ENCODE results near the gene PCGF1.

Gene PCGF1

DNA sequence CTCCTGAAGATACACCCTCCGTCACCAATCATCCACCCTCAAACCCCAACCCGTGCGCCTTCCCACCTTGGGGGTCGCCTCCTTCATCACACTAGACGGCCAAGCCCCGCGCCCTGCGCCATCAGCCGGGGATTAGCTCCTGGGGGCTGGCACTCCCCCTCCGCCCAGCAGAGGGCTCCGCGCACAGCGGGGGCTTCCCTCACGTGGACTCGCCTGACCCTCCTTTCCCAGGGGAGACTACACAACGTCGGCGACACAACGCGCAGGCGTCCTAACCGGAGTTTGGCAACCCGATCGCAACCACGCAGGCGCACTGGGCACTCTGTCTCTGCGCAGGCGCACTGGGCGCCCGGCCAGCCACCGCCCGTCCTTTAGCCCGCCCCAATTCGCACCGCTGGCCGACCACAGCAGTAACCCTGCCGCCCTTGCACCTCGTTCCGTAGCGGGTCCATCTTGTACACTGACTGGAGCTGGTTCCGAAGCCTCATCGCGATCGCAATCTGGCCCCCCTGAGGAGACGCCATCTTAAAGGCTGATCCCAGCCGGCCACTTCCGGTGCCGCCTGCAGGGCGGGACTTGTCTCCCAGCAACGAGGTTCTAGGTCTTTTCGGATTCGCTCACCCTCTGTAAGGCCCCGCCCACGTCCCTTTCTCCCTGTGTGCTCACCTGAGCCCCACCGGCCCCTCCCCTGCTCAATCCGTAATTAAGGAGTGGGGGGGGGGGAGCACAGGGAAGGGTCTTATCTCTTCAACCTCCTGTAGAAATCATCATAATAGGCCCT lies at the start of gene PCGF1:
Gene PCGF1 (minus strand): TSS at position 551 of the 781 bp plus-strand sequence. CDS start 27 bp downstream, at position 524.
- peaks cover 43% of the 10 kb centered on the region for H3K27me3 Mint-ChIP-seq (ENCODE audit: low read depth)
- peaks cover 50% of the 10 kb centered on the region for H3K4me1 Mint-ChIP-seq (ENCODE audit: low read depth)
- H3K27ac Mint-ChIP-seq = peak within 1 kb of the TSS; percentile 100

DNA sequence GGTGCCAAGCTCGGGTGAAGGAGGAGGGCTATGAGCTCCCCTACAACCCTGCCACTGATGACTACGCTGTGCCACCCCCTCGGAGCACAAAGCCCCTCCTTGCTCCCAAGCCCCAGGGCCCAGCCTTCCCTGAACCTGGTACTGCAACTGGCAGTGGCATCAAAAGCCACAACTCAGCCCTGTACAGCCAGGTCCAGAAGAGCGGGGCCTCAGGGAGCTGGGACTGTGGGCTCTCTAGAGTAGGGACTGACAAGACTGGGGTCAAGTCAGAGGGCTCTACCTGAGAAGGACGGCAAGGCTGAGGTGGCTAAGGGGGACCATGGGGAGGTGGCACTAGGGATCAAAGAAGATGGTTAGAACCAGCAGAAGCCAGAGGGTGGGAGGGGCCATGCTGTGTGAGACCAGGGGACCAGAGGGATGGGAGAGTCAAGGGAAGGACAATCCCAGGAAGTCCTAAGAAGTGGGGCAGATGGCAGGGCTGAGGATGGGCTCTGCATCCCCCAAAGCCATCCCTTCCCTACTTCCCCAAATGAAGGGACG lies 49.4 kb upstream of the PCGF1 start:
- peaks cover 28% of the 10 kb centered on the region for H3K4me1 Mint-ChIP-seq (ENCODE audit: low read depth)
- peaks cover 11% of the 10 kb centered on the region for H3K36me3 Mint-ChIP-seq (ENCODE audit: low read depth)
- no peak overlapping the region for H3K27ac Mint-ChIP-seq
- H3K27me3 Mint-ChIP-seq (ENCODE audit: low read depth) = no peaks in the 10 kb centered on the region
- no peaks in the 10 kb centered on the region for H3K9me3 Mint-ChIP-seq
- no peak overlapping the region for H3K4me3 Mint-ChIP-seq

More for the DNA sequence above, at the start of gene PCGF1:
- Mint-ChIP-seq H3K9me3 (no peaks in the 10 kb centered on the region), H3K36me3 (ENCODE audit: low read depth) (peaks cover 27% of the 10 kb centered on the region), H3K4me3 (peak within 1 kb of the TSS; percentile 99)

DNA sequence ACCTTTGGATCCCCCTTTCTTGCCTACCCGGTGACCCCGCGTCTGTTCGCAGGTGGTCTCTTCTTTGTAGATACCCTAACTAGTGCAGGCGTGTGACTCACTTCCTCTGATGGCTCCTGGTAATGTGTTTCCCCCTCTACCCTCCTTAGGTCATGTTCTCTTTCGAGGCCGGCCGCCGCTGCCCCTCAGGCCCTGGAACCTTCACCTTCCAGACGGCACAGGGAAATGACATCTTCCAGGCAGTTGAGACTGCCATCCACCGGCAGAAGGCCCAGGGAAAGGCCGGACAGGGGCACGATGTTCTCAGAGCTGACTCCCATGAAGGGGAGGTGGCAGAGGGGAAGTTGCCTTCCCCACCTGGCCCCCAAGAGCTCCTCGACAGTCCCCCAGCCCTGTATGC lies 48.7 kb upstream of the PCGF1 start:
- Mint-ChIP-seq H3K4me3 (peak overlapping the region; percentile 96), H3K27ac (no peak overlapping the region), H3K36me3 (ENCODE audit: low read depth) (peaks cover 11% of the 10 kb centered on the region), H3K4me1 (ENCODE audit: low read depth) (peaks cover 29% of the 10 kb centered on the region), H3K27me3 (ENCODE audit: low read depth) (peaks cover 4% of the 10 kb centered on the region), H3K9me3 (no peaks in the 10 kb centered on the region)

DNA sequence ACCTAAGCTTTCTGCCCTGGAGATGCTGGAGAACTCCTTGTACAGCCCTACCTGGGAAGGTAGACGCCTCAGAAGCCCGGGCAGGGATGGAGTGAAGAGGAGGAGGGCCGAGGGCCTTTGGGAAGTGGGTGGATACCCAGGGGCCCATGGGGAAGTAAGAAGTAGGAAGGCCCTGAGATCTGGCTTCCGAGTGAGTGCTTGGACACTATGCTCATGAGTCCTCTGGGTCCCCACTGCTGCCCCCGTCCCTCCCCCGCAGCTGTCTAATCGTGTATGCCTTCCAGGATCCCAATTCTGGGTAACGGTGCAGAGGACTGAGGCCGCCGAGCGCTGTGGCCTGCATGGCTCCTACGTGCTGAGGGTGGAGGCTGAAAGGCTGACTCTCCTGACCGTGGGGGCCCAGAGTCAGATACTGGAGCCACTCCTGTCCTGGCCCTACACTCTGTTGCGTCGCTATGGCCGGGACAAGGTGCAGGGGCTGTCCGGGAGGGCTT lies 48.2 kb upstream of the PCGF1 start:
- peak overlapping the region; percentile 96 for H3K4me3 Mint-ChIP-seq
- peaks cover 11% of the 10 kb centered on the region for H3K36me3 Mint-ChIP-seq (ENCODE audit: low read depth)
- H3K9me3 Mint-ChIP-seq = no peaks in the 10 kb centered on the region
- peaks cover 29% of the 10 kb centered on the region for H3K4me1 Mint-ChIP-seq (ENCODE audit: low read depth)
- no peak overlapping the region for H3K27ac Mint-ChIP-seq
- peaks cover 6% of the 10 kb centered on the region for H3K27me3 Mint-ChIP-seq (ENCODE audit: low read depth)

DNA sequence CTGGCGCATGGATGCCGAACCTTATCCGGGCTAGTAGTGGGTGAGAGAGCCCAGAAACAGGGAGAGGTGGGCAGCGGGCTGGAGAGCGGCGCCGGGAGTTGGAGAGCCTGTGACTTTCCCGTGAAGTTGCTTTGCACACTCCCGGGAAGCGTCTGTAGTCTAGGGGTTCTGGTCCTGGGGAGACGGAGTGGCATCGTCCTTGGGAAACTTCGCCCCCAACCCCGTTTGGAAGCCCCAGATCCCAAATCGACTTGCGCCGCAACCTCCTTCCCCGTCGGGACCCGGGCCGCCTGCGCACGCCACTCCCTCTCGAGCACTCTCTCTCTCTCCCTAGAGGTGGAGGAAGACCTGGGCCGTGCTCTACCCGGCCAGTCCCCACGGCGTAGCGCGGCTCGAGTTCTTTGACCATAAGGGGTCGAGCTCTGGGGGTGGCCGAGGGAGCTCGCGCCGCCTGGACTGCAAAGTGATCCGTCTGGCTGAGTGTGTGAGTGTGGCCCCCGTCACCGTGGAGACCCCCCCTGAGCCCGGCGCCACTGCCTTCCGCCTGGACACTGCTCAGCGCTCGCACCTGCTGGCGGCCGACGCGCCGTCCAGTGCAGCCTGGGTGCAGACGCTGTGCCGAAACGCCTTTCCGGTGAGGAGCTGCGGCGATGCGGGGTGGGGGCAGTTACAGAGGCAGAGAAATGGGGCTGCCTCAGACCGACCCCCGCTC lies 47.5 kb upstream of the PCGF1 start:
- H3K36me3 Mint-ChIP-seq (ENCODE audit: low read depth) = peaks cover 11% of the 10 kb centered on the region

DNA sequence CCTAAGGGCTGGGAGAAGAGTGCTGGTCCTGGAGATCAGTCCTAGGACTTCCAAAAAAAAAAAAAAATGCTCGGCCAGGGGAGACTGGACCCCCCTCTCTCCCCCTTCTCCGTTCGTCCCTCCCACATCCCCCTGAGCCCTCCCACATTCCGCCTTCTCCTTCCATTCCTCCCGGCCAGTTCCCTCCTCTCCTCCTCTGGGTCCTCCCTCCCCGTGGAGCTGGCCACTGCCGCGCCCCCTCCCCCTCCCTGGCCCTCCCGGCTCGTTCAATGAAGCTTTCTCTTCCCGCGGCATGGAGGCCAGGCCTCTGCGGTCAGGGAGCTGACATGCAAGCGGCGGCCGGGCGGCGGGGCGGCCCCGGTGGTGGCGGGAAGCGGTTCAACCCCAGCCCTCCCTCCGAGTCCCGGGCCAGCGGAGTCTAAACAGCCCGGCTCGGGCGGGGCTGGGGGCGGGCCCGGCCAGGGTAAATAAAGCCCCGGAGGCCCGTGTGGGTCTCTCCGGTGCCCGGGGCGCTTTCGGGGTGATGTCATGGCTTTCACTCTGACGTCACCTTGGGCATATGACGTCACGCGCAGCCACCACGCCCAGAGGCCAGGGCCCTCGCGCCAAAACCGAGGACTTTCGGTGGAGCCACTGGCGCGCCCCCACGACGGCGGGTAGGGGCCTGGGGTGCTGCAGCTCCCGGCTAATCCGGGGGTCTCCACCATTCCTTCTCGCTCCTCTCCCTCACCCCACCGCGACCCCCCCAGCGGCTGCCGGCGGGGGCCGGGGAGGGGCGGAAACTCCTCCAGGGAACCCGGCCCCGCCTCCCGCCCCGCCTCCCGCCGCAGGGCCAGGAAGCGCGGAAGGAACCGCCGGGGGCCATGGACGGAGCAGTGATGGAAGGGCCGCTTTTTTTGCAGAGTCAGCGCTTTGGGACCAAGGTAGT lies 46.7 kb upstream of the PCGF1 start, which contains the start of the genes DOK1 and LOXL3:
Gene DOK1 (plus strand): TSS at position 829 of the 928 bp plus-strand sequence. CDS start 35 bp downstream, at position 864.
Gene LOXL3 (minus strand): TSS at position 51 of the 928 bp plus-strand sequence. CDS start 1,308 bp downstream, outside the sequence.
- peak within 1 kb of the TSS; percentile 96 for H3K4me3 Mint-ChIP-seq
- peak within 1 kb of the TSS; percentile 94 for H3K27ac Mint-ChIP-seq
- H3K4me1 Mint-ChIP-seq (ENCODE audit: low read depth) = peaks cover 23% of the 10 kb centered on the region
- H3K9me3 Mint-ChIP-seq = no peaks in the 10 kb centered on the region
- peaks cover 11% of the 10 kb centered on the region for H3K36me3 Mint-ChIP-seq (ENCODE audit: low read depth)
- peaks cover 14% of the 10 kb centered on the region for H3K27me3 Mint-ChIP-seq (ENCODE audit: low read depth)

More for the DNA sequence above, 47.5 kb upstream of the PCGF1 start:
- Mint-ChIP-seq H3K27ac (peak overlapping the region; percentile 94), H3K4me1 (ENCODE audit: low read depth) (peaks cover 24% of the 10 kb centered on the region), H3K9me3 (no peaks in the 10 kb centered on the region), H3K4me3 (peak overlapping the region; percentile 96), H3K27me3 (ENCODE audit: low read depth) (peaks cover 13% of the 10 kb centered on the region)

DNA sequence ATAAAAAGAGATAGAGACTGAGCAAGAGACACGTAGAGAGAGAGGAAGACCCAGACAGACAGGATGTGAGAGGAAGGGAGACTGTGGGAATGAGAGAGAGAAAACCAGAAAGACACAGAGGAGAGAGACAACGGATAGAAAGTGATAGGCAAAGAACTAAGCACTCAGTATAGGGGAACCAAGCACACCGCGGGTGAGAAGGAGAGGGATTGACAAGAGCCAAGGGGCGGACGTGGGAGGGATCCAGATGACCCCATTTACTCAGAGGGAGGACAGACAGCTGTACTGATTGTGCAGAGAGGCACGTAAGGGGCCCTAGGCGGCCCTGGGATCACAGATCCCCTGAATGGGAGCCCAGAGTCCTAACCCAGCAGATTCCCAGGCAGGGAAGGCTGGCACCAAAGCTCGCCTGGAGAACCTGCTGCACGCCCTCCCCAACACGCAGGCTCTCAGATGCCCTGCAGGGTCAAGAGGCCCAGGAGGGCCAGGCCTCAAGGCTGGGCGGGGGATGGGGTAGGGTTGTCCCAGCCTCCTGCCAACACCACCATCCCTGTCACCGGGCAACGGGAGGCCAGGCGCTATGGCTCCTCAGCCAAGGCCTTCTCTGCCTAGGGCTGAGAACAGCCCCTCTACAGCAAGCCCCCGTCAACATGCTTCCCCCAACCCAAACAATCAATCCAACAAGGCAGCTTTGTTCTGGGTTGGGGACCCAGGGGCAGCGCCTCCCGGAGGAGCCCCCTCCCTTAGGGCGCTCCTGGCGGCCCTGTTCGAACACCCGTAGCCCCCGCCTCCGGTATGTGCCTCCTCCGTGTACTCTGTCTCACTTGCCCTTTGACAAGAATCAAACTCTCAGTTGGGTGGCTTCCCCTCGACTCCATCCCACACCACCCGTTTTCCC lies 45.7 kb upstream of the PCGF1 start:
- peak overlapping the region; percentile 87 for H3K27ac Mint-ChIP-seq

DNA sequence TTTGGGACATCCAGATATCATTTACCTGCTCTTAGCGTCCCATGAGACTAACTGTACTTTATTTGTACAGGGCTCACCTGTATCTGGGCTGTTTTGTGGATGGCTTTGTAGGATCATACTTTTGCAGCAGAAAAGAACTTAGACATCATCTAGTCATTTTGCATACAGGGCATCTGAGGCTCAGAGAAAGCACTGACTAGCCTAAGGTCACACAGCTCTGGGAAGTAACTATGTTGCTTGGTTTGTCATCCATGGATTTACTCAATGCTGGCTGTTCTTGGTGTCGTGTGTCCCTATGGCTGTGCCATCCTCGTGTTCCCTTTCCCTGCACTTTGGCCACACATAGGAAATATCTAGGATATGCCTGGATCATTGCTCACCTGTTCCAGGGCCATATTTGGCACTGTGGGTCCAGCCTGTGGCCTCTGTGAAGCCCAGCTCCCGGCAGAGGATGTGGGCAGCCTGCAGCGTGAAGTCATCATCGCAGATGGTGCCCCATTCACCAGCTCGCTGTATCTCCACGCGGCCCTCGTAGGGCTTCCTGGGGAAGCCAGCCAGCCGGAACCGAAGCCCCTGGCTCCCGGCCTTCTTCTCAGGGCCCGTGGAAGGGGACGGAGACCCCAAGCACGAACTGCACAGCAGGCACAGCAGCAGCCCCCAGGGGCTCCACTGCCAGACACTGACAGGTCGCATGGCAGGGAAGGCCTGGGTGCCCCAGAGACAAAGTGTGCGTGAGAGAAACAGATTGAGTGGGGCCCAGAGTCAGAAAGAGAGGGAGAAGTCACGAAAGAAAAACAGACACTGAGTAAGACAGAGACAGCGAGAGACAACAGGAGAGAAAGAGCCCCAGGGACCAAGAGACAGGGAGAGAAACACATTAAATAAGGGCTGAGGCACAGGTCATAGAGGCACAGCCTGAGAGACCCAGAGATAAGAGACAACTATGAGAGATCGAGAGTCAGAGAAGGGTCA lies 44.7 kb upstream of the PCGF1 start:
- H3K27ac Mint-ChIP-seq = peak overlapping the region; percentile 32
- H3K27me3 Mint-ChIP-seq (ENCODE audit: low read depth) = peaks cover 27% of the 10 kb centered on the region
- H3K36me3 Mint-ChIP-seq (ENCODE audit: low read depth) = peaks cover 6% of the 10 kb centered on the region
- no peaks in the 10 kb centered on the region for H3K9me3 Mint-ChIP-seq
- peaks cover 21% of the 10 kb centered on the region for H3K4me1 Mint-ChIP-seq (ENCODE audit: low read depth)
- peak overlapping the region; percentile 43 for H3K4me3 Mint-ChIP-seq

More for the DNA sequence above, 45.7 kb upstream of the PCGF1 start:
- H3K4me1 Mint-ChIP-seq (ENCODE audit: low read depth) = peaks cover 24% of the 10 kb centered on the region
- peaks cover 17% of the 10 kb centered on the region for H3K27me3 Mint-ChIP-seq (ENCODE audit: low read depth)
- H3K4me3 Mint-ChIP-seq = peak overlapping the region; percentile 74
- peaks cover 9% of the 10 kb centered on the region for H3K36me3 Mint-ChIP-seq (ENCODE audit: low read depth)
- no peaks in the 10 kb centered on the region for H3K9me3 Mint-ChIP-seq

DNA sequence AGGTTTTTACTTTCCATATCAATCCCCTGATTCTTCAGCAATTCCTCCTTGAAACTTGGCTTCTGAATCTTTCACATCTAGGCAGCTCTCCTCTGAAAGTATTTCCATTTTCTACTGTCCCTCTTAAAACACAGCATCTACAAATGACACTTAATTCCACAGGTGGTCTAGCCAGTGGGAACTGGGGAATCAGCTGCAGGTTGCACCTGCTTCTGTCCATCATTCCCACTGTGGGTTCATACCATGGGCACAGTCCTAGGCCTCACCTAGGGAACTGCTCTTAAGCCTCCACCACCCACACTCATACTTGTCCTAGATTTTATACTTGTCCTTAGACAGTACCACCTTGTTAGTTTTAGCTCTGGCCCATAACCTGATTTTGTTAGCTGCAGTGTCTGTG lies 44.0 kb upstream of the PCGF1 start:
- Mint-ChIP-seq H3K27me3 (ENCODE audit: low read depth) (peaks cover 29% of the 10 kb centered on the region), H3K4me1 (ENCODE audit: low read depth) (peaks cover 17% of the 10 kb centered on the region), H3K4me3 (no peak overlapping the region), H3K9me3 (no peaks in the 10 kb centered on the region), H3K36me3 (ENCODE audit: low read depth) (no peaks in the 10 kb centered on the region), H3K27ac (no peak overlapping the region)

DNA sequence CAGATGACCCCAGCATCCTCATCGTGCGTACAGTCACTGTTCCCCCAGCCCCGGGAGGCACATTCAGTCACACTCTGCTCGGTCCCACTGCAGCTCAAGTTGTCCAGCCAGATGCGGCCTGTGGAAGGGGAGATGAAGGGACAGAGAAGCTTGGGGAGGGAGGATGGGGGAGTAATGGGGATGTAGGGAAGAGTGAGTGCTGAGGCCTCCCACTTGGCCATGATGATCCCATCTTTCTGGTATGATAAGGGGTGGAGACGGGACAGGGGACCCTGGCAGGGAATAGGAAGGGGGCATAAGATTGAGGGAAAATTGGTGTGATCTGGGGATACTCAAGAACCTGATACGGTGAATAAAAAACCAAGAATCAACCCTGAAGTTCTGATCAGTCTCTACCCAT lies 42.7 kb upstream of the PCGF1 start:
- peak overlapping the region; percentile 16 for H3K4me3 Mint-ChIP-seq
- no peak overlapping the region for H3K27ac Mint-ChIP-seq
- H3K36me3 Mint-ChIP-seq (ENCODE audit: low read depth) = no peaks in the 10 kb centered on the region
- H3K27me3 Mint-ChIP-seq (ENCODE audit: low read depth) = peaks cover 42% of the 10 kb centered on the region
- H3K4me1 Mint-ChIP-seq (ENCODE audit: low read depth) = peaks cover 17% of the 10 kb centered on the region
- no peaks in the 10 kb centered on the region for H3K9me3 Mint-ChIP-seq

DNA sequence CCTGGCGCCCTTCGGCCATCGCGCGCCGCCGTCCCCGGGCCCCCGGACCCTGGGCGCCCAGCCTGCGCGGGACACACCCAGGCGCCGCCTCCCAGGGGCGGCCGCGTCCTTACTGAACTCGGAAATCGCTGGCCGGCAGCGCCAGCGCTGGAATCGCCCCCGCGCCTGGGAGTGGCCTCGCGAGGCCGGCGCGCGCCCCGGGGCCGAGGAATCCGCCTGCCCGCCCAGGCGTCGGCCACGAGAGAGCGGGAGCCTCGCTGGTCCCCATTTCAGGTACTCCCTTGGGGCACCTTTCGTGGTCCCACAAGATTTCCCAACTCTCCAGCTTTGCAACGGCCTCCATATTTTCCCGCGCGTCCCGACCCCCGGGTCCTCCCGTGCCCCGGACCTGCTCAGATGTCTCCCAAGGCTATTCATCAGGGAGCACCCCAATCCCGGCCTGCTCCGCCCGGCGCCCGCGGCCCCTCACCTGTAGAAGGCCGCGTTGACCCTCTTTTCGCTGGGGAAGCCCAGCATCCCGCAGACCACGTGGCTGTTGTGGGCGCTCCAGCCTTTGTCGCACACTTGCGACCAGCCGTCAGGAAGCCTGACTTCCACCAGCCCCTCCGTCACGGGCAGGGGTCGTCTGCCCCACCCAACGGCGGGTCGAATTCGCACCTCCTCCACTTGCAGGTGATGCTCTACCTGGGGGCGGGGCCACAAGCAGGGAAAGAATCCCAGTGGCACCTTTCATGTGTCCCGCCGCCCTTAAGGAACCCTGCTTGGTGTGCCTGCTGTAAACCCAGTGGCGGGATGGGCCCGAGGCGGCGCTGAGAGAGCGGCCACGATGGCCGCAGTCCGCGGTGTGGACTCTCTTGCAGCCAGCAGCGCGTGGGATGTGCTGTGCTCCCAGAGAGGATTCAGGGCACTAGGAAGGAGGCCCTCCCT lies 41.7 kb upstream of the PCGF1 start:
- Mint-ChIP-seq H3K4me1 (ENCODE audit: low read depth) (peaks cover 17% of the 10 kb centered on the region), H3K27ac (no peak overlapping the region), H3K4me3 (peak overlapping the region; percentile 54), H3K36me3 (ENCODE audit: low read depth) (no peaks in the 10 kb centered on the region), H3K27me3 (ENCODE audit: low read depth) (peaks cover 46% of the 10 kb centered on the region), H3K9me3 (no peaks in the 10 kb centered on the region)
